Non-pigmented ciliary epithelial cell (primary cell): ENCODE measurements around the gene DCUN1D3.
"Not testable (repeated sequence)": the region's sequence is repeated elsewhere in the genome, so short reads cannot be mapped to it uniquely, and the experiment has no call there.

Source experiments
- DNase-seq: peaks from one replicate; pipeline ENCODE4 v3.0.0-alpha.2; 2010; ENCODE audit warnings: low read depth

Gene DCUN1D3

DNA sequence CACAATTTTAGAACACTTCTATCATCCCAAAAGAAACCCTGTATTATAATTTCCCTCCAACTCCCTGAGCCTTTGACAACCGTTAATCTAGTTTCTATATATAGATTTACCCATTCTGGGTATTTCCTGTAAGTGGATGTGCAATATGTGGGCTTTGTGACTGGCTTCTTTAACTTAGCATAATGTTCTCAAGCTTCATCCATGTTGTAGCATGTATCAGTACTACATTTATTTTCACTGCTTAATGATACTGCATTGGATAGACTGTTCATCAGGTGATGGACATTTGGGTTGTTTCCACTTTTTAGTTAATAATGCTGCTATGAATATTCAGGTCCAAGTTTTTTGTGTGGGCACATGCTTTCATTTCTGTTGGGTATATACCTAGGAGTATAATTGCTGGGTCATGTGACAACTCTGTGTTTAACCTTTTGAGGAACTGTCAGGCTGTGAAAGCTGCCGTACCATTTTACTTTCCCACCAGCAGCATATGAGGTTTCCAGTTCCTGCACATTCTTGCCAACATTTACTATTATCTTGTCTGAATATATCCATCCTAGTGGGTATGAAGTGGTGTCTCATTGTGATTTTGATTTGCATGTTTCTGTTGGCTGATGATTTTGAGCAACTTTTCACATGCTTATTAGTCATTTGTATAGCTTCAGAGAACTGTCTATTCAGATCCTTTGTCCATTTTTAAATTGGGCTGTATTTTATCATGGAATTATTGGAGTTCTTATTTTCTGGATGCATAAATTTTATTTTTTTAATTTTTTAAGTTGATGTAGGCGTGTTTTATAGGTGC lies 77.4 kb downstream of the DCUN1D3 start:
- no peak for DNase-seq

DNA sequence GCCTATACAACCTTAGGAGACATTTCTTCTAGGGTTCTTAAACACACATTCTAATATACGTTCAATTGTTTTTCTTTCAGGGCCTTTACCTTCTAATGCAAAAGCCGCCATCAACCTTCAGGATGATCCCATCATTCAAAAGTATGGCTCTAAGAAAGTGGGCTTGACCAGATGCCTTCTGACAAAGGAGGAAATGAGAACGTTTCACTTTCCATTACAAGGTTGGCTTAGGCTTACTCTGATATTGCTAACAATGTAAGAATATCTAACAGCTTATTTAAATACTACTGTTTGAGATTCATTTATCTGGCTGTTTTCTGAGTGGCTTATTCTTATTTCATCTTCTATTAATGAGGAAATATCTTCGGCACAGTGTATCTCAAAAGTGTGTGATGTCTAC lies 78.5 kb downstream of the DCUN1D3 start:
- DNase-seq: no peak

GRCh38 chr16:20818929-20819585 lies 81.1 kb downstream of the DCUN1D3 start:
- DNase-seq: no peak

GRCh38 chr16:20814784-20815183 lies 85.4 kb downstream of the DCUN1D3 start:
- no peak for DNase-seq

DNA sequence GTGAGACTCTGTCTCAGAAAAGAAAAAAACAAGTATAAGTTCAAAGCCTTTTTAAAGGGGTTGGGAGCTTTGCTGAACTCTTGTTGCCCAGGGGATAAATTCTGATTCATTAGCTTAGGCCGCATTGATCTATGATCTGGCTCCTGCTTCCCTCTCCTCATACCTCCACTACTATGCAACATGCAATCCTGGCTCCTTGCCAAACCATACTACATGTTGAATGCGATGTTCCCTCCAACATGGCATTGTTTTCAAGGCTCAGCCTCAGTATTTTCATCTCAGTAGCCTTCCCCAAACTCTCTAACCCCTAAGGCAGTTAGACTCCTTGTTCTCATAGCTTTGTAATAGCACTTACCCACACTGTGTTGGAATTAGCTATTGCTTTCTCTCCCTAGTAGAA lies 87.6 kb downstream of the DCUN1D3 start:
- no peak for DNase-seq

DNA sequence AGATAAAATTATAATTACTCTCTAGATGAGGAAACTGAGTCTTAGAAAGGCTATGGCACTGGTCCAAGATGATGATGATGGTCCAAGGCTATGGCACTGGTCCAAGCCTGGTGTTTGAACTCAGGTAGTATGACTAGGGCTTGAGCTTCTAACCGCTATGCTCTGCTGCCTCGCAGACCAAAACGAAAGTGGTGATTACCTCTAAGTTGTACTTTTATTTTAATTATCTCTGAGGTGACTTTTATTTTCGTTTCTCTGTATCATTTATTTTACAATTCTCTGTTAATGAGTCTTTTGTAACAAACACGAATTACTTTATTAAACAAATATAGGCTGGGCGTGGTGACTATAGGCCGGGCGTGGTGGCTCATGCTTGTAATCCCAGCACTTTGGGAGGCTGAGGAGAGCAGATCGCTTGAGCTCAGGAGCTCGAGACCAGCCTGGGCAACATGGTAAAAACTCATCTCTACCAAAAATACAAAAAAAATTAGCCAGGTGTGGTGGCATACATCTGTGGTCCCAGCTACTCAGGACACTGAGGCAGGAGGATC lies 88.2 kb downstream of the DCUN1D3 start:
- no peak for DNase-seq

- no peak for DNase-seq
These were observed 92.3 kb downstream of the DCUN1D3 start for GRCh38 chr16:20807862-20808261.

DNA sequence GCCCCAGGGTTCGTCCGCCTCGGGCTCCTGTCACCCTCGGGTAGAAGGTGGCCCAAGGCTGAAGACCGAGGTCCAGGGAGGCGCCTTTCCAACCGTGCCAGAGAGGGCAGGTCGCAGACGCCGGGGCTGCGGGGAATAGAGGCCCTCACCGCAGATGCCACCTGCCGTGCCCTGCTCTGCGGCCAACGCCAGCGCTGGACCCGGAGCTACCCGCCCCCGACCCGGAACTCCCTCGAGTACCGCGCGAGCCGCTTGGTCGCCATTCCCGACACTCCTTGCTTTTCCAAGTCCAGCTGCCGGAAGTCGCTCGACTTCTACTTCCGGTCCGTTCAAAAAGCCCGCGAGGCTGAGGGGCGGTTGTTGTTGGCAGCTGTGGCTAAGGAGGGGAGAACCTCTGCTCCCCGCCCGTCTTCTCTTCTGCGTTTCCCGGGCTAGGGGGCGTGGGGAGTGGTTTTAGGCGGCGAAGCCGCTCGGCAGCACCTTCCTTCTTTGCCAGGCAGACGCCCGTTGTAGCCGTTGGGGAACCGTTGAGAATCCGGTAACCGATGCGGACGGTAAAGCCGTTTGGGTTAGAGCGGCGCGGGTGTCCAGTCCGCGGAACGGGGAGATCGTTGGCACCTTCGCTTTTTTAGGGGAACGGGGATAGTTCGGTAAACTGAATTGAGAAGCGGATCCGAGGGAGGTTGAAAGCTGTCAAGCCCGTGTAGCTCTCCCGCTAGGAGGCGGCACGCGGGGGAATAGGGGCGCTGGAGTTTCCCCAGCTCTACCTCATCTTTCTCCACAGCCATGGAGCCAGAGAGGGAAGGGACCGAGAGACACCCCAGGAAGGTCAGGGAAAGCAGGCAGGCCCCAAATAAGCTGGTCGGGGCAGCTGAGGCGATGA lies 93.7 kb downstream of the DCUN1D3 start, which contains the start of the genes ERI2 and REXO5:
Gene ERI2 (minus strand): TSS at position 305 of the 883 bp plus-strand sequence. CDS start 42 bp downstream, at position 263.
Gene REXO5 (plus strand): TSS at position 360 of the 883 bp plus-strand sequence. CDS start 427 bp downstream, at position 787.
- peak; percentile 77 for DNase-seq

DNA sequence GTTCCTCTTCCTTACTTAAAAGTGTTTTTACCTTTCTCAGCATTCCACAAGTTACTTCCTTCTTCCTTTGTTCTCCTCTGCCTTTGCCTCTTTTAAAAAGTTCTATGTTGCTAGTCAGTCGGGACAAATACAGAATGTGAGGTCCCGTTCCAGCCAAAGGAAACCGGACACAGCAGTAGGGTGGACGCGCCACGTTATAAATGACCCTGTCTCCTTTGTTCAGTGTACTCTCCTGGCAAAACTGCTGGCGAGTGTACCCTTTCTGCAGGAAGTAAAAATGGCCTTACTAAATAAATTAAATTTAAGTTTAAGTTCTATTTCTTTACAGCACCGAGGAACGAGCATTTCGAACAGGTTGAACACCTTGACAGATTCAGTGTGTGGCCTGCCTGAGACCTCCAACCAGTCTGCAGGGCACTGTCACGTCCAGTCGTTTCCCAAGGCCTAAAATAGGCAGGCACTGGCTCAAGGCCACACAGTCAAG lies 94.4 kb downstream of the DCUN1D3 start:
- DNase-seq: not testable (repeated sequence)
